Osteoblast (primary cell): ENCODE data around the gene CDC14B. TPM values are rescaled to one million over a fixed set of nuclear protein-coding genes. Genes with fewer than 3 reads are reported as not detected.
A peak's percentile ranks its signal among the peaks of the same experiment; 100 is the strongest.

Experiments used
- DNase-seq: peaks from one replicate; pipeline ENCODE4 v3.0.0; 2011; ENCODE audit warnings: low spot score, mixed read lengths; ENCODE audit not compliant: insufficient read length; ENCODE audit errors: missing footprints
- H2AFZ ChIP-seq: 2 replicates; pipeline ENCODE4 v1.6.0; 2011; ENCODE audit warnings: mild to moderate bottlenecking, low read length
- H3K27ac ChIP-seq: 2 replicates; pipeline ENCODE4 v1.5.1; 2011; ENCODE audit warnings: mild to moderate bottlenecking, low read depth, low read length, moderate library complexity
- H3K27me3 ChIP-seq: 2 replicates; pipeline ENCODE4 v1.6.0; 2012; ENCODE audit warnings: mild to moderate bottlenecking, control low read depth, inconsistent platforms, low read length, moderate library complexity; ENCODE audit not compliant: insufficient read depth
- H3K36me3 ChIP-seq: 2 replicates; pipeline ENCODE4 v1.5.1; 2011; ENCODE audit warnings: mild to moderate bottlenecking, low read length, control low read depth, moderate library complexity; ENCODE audit not compliant: insufficient read depth
- H3K4me1 ChIP-seq: 2 replicates; pipeline ENCODE4 v1.5.1; 2011; ENCODE audit warnings: mild to moderate bottlenecking, low read length, control low read depth, moderate library complexity; ENCODE audit not compliant: insufficient read depth
- H3K4me2 ChIP-seq: 2 replicates; pipeline ENCODE4 v1.6.0; 2011; ENCODE audit warnings: mild to moderate bottlenecking, low read length; ENCODE audit not compliant: insufficient read depth
- H3K4me3 ChIP-seq: fragments of 200-600 bp; sonication (generic); 3 replicates; pipeline ENCODE4 v1.5.1; 2012; ENCODE audit warnings: mild to moderate bottlenecking, low read length, inconsistent platforms; ENCODE audit not compliant: insufficient read depth
- H3K79me2 ChIP-seq: 2 replicates; pipeline ENCODE4 v1.6.0; 2012; ENCODE audit warnings: mild to moderate bottlenecking, low read length, control low read depth, inconsistent platforms; ENCODE audit not compliant: insufficient read depth
- H3K9me3 ChIP-seq: 2 replicates; pipeline ENCODE4 v1.5.1; 2011; ENCODE audit warnings: low read depth, low read length, control low read depth
- H4K20me1 ChIP-seq: 2 replicates; pipeline ENCODE4 v1.6.0; 2012; ENCODE audit warnings: mild to moderate bottlenecking, low read length, control low read depth; ENCODE audit not compliant: insufficient read depth
- CTCF ChIP-seq: IDR thresholded peaks from 2 replicates; pipeline ENCODE4 v1.5.1; 2011; ENCODE audit warnings: mild to moderate bottlenecking, low read depth, low read length, moderate library complexity; ENCODE audit errors: extremely low read depth
- total RNA-seq: library from RNA; depleted of rRNA; stranded (reverse); fragments of >200 nt; gene quantifications from 2 replicates; pipeline ENCODE4 v1.2.3, GENCODE V29; 2012

The CDC14B gene
- total RNA-seq, 1 donor, result 43.4 TPM

DNA sequence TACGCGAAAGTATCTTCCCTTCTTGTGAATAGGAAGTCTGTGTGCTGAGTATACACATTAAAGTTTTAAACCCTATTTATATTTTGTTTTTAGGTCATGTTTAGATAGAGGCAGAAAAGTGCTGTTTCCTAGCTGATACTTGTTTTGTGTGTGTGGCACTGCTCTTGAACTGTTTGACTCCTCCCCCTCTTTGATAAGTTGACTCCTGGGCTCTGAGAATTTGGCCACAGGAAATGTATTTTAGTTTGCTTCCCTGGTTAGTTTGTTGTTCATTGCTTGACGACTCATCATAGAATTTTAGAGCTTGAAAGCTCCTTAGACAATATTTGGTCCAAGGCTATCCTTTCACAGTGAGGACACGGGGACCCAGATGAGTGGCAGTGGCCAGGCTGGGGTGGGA lies 2.0 kb upstream of the CDC14B start:
- peak; percentile 75 for DNase-seq
- TF ChIP-seq CTCF, result no peak
- no peak overlapping the region for H3K4me2 ChIP-seq
- H3K9me3 ChIP-seq, result no peaks in the 10 kb centered on the region
- peaks cover 15% of the 10 kb centered on the region for H3K79me2 ChIP-seq
- no peak overlapping the region for H3K4me3 ChIP-seq
- no peak overlapping the region for H3K27ac ChIP-seq
- no peaks in the 10 kb centered on the region for H3K36me3 ChIP-seq
- peaks cover 6% of the 10 kb centered on the region for H3K4me1 ChIP-seq
- no peaks in the 10 kb centered on the region for H3K27me3 ChIP-seq
- no peak overlapping the region for H2AFZ ChIP-seq
- H4K20me1 ChIP-seq, result no peaks in the 10 kb centered on the region

- H3K4me1 ChIP-seq, result peaks cover 6% of the 10 kb centered on the region
- peaks cover 15% of the 10 kb centered on the region for H3K79me2 ChIP-seq
- H3K9me3 ChIP-seq, result no peaks in the 10 kb centered on the region
- TF ChIP-seq CTCF, result no peak
- no peak overlapping the region for H2AFZ ChIP-seq
- H3K4me3 ChIP-seq, result no peak overlapping the region
- no peaks in the 10 kb centered on the region for H3K27me3 ChIP-seq
- H3K36me3 ChIP-seq, result no peaks in the 10 kb centered on the region
- no peak overlapping the region for H3K27ac ChIP-seq
- no peaks in the 10 kb centered on the region for H4K20me1 ChIP-seq
- H3K4me2 ChIP-seq, result no peak overlapping the region
- DNase-seq, result no peak
These were observed 1.2 kb upstream of the CDC14B start for GRCh38 chr9:96620832-96621269.

DNA sequence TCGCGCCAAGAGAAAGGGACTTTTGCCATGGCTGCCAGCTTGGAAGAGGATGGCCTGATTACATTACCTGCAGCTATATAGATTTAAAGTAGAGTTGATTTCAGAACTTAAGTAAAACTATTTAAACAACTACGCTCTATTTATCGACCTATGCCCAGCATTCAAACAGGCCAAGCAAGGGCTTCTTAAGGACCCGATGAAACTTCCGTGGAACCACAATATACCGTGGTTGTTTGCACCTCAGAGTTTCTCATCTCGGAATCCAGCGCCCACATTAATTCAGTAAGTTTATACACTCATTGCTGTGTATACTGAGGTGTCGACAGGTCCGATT lies 505 bp upstream of the CDC14B start:
- Histone ChIP-seq H3K79me2 (peaks cover 19% of the 10 kb centered on the region), H3K4me2 (peak overlapping the region; percentile 64), H4K20me1 (no peaks in the 10 kb centered on the region), H3K9me3 (no peaks in the 10 kb centered on the region), H3K36me3 (no peaks in the 10 kb centered on the region), H3K27ac (peak overlapping the region; percentile 57), H3K4me3 (peak overlapping the region; percentile 79), H3K27me3 (no peaks in the 10 kb centered on the region), H3K4me1 (peaks cover 6% of the 10 kb centered on the region), H2AFZ (peak overlapping the region; percentile 82)
- peak; percentile 50 for DNase-seq
- no peak for TF ChIP-seq CTCF

DNA sequence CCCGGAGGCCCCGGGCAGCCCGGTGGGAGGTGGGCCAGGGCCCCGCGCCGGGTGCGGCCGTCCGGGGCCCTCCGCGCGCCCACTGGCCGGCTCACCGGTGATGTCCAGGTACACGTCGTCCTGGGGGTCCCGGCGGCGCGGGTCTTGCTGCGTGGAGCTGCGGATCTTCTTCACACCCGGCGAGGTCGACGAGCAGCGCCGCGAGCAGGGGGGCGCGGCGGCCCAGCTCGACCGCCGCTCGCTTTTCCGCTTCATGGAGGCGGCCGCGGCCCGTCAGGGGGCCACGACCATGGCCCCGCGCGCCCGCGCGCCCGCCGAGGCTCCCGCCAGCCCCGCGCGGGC lies 548 bp downstream of the CDC14B start:
- Histone ChIP-seq H3K27me3 (no peaks in the 10 kb centered on the region), H3K4me2 (peak overlapping the region; percentile 82), H3K79me2 (peaks cover 19% of the 10 kb centered on the region), H3K36me3 (no peaks in the 10 kb centered on the region), H3K9me3 (no peaks in the 10 kb centered on the region), H3K27ac (peak overlapping the region; percentile 4), H3K4me1 (peaks cover 8% of the 10 kb centered on the region), H2AFZ (peak overlapping the region; percentile 54), H4K20me1 (no peaks in the 10 kb centered on the region), H3K4me3 (peak overlapping the region; percentile 82)
- DNase-seq, result no peak
- no peak for TF ChIP-seq CTCF
